DMS114 treated with DMSO at 0.1 percent for 48 hours (cell line): ENCODE data around the gene MGA.

Source experiments
- DNase-seq: peaks from one replicate; lab custom pipeline; 2025; ENCODE audit not compliant: unreplicated experiment; lab: John Stamatoyannopoulos, UW

The MGA gene

DNA sequence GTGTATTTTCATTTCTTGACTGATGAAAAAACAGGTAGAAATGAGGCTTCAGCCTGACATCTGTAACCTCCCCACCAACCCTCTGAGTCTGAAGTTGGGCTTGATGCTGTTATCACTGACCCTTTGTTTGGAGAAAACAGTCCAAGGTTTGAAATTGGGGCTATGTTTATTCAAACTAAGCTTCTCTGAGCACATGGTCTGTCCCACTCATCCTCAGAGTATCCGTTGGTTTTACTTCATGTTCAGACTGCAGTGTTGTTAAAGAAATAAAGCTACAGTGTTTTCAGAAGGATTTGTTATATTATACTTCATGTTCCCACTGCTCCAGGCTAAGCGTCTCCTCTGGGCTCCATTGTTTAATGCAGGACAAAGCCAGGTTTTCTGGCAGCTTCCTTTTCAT lies 120.1 kb downstream of the MGA start:
- no peak for DNase-seq

DNA sequence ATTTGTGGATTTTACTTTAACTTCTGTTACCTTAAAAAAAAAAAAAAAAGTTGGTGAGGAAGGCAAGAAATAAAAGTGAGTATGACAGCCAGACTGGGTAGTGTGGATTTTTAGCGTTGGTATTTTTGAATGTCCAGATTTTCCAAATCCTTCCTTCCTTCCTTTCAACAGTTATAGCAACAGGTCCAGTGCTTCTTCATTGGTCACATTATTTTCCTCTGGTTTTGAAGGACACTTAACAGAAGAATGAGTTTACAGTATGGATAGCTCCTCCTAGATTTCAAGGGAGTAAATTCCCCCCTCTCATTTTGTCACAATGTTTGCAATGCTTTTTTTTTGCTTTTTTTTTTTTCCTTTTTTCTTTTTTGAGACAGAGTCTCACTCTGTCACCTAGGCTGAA lies 120.5 kb downstream of the MGA start:
- DNase-seq: no peak

- DNase-seq: no peak
Measured at GRCh38 chr15:41782371-41783282, 122.4 kb downstream of the MGA start.

DNA sequence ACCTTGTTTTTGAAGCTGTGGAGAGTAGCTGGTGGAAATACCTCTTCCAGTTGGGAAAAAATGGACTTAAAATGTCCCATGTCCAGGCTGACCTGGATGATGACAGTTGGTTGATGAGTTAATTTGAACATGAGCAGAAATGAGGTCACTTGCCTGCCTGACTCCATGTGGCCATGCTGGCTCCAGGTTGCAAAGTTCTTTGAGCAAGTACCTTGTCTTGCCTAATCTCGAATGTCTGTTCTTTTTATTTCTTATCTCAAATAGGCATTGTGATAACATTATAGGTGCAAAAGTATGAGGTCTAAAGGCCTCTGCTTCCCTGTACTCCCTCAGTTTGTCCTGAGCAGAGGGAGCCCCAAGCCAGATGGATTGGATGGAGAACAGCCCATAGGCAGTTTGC lies 123.1 kb downstream of the MGA start:
- DNase-seq: no peak

DNA sequence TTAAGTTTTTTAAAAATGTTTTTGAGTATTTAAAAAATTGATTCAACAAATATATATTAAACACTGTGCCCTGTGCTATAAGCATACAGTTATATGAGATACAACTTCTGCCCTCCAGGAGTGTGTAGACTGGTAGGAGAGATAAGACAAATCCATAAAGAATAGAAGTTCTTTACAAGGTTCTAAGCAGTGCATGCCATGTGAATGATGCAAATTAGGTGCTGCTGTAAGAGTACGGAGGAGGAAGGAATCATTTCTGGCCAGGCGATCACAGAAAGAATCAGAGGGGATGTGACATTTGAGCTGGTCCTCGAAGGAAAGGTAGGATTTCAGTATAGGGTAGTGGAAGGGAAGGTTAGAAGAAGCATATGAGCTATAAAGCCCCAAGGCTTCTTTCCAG lies 128.1 kb downstream of the MGA start:
- DNase-seq: no peak

DNA sequence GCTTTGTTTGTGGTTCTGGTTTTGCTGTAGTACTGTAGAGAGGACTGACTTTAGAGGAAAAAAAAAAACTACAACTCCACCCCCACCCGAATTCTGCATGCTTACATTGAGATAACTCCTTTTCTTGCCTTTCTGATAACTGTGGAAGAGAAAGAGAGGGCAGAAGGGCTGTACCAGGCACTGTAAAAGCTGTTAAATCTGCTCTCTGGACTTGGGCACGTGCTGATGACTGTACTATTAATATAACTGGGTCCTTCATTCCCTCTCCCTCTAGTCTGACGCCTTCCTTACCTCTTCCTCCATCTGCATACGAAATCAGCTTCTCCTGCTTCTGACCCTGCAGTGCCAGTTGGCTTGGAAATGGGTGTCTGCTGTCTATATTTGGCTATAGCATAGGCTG lies 129.0 kb downstream of the MGA start:
- DNase-seq: no peak

GRCh38 chr15:41789662-41790061 lies 129.5 kb downstream of the MGA start:
- no peak for DNase-seq

DNA sequence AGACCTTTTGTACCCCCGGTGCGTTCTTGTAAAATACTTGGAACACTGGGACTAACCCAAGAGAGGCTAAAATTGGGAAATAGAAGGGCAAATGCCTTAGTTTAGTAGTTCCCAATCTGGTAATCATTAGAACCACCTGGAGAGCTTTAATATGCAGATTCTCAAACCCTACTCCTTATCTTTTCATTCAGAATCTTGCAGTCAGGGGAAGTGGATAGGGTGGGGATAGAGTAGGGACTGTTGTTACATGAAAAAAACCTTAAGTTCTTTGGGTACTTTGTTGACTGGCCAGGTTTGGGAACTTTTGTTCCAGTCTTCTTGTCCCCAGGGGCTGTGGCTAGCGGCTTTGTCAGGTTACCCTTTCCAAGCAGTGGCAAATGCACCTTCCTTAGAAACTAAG lies 130.0 kb downstream of the MGA start:
- DNase-seq: no peak

DNA sequence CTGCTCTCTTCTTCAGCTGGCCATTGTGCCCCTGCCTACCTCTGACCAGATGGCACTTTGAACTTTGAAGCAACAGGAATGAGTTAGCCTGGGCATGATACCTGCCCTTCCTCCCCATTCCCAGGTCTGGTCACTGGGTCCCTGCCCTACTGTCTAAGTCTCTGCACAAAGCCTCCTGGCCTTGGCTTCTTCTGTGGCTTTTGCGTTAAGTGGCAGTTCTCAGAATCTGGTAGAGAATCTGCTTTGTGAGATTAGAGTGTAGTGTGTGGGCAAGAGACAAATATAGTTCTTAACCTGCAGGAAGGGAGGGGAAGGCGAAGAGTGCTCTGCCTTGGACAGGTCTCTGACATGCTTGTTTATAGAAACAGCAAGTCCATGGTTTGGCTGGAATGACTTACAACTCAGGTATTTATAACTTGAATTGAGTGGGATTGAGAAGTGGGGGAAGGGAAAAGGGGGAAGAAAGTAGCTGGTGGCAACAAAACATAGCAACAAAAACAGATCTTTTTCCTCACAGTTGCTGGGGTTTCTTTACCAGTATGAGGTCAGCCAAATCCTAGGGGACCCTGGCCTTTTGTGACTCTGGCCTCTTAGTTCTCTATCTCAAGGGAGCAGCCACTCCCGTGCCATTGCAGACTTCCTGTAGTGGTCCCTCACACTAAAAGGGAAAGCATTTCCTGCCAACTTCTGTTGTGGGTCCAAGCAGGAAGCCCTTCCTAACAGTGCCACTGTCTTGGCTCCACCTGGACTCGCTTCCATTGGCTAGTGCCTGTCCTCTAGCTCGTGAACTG lies 130.7 kb downstream of the MGA start:
- no peak for DNase-seq

DNA sequence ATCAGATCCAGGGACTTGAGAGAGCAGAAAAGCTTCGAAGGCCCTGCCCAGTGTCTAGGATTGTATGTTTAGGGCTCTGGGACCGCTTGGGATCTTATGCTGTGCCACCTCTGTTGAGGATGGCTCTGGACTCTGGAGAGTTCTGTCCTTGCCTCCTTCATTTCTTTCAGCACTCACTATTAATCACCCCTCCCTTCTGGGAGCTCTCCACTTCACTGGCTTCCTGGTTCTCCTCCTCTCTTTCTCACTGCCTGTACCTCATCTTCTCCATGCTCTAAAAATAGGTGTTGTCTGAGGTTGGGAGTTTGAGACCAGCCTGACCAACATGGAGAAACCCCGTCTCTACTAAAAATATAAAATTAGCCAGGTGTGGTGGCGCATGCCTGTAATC lies 131.3 kb downstream of the MGA start:
- DNase-seq: no peak

- no peak for DNase-seq
Measured at GRCh38 chr15:41792000-41792637, 131.9 kb downstream of the MGA start.

GRCh38 chr15:41794081-41794480 lies 133.9 kb downstream of the MGA start:
- DNase-seq: no peak

DNA sequence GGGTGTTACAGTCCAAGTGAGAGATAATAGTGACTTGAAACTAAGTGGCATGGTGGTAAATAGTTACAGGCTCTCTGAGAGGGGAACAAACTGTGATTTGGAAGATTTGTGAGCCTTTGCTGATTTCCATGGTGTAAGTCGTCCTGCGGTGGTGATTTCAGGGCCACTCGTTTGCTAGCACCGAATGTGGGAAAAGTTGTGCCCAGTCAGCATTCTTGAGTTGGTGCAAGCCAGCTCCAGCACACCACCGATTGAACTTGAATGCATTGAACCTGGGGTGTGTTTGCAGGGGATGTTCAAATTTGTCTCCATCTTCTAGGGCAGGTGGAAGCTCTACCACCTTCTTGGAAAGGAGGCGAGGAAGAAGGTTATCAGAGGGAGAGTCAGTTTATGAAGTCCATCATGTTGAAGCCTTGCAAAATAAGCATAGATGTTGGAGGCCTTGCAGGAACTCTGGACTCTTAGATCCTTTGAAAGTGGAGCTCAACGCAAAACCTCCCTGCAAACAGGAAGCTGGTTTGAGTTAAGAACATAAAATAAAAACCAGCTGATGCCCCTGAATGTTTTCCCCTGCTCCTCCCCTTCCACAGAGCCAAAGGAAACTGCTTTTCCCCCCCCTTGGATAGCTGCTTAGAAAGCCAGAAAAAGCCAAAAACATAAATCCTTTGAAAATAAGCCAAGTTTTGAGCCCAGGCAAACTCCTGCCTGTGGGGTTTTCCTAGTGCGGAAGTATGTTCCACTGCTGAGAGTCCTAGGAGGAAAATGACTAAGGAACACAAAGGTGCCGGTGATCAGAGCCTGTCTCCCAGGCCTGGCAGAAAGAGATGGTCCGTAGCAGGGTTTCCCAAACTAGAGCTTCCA lies 136.0 kb downstream of the MGA start:
- no peak for DNase-seq

GRCh38 chr15:41797201-41797944 lies 137.2 kb downstream of the MGA start:
- no peak for DNase-seq

GRCh38 chr15:41798607-41799487 lies 138.6 kb downstream of the MGA start:
- DNase-seq: no peak

DNA sequence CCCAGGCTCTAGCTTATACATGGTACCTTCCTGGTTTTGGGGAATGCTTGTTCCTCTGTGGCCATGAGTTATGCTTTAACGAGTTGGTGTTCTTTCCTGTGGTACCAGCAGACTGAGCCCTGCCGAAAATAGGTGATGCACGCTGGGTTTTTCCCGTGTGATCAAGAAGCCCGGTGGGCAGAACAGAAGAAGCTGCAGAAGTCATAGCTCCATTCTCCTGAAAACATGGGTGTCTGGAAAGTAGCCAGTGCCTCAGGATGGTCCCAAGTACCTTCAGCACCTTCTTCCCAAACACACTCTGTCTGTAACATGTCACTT lies 139.2 kb downstream of the MGA start:
- DNase-seq: no peak

GRCh38 chr15:41801185-41801584 lies 141.0 kb downstream of the MGA start:
- no peak for DNase-seq

GRCh38 chr15:41801850-41802455 lies 141.7 kb downstream of the MGA start:
- DNase-seq: no peak

DNA sequence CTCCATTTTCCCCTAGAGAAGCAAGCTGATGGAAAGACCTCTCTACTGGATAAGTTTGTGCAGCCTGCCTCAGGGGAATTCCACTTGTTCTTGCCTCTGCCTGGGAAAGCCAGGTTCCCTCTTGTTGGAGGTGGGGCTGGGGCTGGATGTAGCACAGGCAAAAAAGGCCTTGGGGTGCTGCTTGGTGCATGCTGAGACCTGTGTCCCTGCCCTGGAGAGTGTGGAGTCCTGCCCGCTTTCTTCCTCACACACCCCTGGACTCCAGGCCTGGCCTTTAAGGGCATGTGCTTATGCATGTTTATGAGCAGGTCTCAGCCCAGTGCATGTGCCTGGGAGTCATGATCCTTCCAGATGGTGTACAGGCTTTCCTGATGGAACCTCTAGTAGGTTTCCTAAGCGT lies 144.2 kb downstream of the MGA start:
- DNase-seq: no peak
